GM15510 (cell line): Measurements from ENCODE around the gene TRMU.

Experiments
- POLR2A ChIP-seq: IDR thresholded peaks from 3 replicates; pipeline ENCODE4 v1.6.1; 2011; ENCODE audit warnings: borderline replicate concordance; ENCODE audit not compliant: insufficient read length; ENCODE audit errors: extremely low read depth

Gene TRMU

DNA sequence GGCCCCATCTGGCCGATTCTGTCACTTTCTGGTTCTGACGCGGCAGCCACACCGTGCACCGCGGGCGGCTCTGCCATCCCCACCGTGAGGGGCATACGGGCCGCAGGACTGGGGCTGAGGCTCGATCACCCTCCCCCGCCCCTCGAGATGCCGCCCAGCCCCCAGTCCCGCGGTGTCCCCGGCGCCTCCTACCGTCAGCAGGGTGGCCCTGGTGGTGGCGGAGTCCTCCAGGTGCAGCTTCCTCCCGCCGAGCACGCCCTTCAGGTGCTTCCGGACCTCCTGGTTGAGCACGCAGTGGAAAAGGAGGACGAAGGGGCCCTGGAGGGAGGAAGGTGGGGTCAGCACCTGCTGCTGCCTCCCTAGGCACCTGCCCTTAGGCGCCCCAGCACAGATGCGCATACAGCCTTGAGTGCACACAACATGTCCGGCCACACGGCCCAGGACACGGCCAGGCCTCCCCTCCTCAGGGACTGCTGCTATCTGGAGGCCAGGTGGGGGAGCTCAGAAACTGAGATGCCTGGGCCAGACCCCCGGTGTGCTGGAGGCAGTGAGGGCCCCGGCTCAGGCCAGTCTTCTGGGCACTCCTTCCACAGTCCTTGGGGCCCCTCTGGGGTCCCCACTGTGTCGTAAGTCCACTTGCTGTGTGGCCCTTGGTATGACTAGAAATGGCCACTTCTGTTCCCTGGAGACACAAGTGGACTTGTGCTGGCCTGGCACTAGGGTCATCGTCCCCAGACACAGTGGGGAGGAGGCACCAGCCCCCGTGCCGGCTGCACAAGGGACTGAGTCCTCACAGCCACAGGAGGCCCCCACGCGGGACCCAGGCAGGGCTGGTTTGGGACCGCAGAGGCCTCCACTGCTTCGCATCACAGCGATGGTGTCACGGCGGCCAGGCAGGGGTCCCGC, 31.5 kb downstream of the TRMU start:
- TF ChIP-seq POLR2A: no peak

DNA sequence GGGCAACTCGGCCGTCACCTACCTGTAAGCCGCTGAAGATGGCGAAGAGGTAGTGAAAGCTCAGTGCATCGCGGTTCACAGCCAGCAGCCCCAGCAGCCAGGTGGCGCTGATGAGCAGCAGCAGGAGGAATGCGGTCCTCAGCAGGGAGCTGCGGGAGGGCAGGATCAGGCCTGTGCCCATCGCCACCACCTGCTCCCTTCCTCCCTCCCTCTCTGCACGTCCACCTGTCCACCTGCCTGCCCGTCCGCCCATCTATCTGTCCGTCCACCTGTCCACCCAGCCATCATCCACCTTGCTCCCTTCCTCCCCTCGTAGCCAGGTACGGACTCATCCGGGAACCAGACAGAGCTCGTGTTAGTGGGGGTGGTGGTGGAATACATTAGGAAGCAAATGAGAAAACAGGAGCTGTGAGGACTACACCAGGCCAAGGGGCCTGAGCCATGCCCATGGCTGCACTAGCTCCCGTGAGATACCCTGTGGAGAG, 32.2 kb downstream of the TRMU start:
- no peak for TF ChIP-seq POLR2A

DNA sequence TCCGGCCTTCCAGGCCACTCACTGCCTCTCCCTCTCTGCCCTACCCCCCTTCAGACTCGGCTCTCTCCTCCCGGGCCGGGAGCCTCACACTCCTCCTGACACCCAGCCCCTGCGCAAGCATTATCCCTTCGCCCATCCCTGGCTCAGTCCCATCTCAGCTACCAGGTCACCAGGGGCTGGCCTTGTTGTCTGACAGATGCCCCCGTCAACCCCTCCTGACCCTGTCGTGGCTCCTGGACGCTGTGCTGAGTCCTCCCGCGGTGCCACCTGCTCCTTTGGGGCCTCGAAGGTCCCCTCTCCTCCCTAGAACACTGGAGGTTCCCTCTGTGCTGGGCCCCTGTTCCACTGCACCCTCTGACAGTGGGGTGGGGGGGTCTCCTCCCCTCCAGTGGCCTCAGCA, 32.9 kb downstream of the TRMU start:
- TF ChIP-seq POLR2A: no peak

DNA sequence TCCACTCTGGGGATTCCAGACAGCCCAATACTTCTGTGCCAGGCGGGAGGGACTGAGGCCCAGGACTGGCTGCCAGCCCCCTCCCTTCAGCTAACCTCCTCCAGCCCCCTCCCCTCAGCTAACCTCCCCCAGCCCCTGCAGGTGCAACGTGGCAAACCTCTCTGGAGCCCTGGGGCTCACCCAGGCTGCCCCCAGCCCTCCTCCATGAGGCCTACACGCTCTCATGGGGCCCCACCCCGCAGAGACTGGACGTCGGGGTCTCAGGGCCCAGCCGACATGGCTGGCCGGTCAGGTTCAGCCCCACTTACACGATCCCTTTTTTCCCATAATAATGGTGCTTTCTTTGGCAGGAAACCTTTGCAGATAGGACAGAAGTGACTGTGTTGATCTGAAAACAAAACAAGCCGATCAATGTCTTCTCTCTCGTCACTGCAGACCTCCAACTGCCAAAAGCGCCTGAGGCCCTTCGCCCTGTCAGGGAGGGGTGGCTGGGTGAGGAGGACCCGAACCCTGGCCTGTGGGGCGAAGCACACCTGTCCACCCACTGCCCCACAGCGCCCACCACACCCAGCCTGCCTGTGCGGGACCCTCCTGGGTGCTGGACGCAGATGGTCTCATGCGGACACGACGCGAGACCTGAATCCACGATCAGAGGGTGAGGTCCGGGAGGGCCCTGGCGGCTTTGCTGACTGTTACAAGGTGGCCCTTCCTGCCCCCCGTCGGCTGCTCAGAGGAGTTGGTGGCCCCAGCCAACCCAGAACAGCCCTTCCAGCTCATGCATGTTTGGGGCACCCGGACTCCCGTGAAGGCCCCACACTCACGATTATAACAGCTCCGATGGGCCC, 33.6 kb downstream of the TRMU start:
- TF ChIP-seq POLR2A: no peak

DNA sequence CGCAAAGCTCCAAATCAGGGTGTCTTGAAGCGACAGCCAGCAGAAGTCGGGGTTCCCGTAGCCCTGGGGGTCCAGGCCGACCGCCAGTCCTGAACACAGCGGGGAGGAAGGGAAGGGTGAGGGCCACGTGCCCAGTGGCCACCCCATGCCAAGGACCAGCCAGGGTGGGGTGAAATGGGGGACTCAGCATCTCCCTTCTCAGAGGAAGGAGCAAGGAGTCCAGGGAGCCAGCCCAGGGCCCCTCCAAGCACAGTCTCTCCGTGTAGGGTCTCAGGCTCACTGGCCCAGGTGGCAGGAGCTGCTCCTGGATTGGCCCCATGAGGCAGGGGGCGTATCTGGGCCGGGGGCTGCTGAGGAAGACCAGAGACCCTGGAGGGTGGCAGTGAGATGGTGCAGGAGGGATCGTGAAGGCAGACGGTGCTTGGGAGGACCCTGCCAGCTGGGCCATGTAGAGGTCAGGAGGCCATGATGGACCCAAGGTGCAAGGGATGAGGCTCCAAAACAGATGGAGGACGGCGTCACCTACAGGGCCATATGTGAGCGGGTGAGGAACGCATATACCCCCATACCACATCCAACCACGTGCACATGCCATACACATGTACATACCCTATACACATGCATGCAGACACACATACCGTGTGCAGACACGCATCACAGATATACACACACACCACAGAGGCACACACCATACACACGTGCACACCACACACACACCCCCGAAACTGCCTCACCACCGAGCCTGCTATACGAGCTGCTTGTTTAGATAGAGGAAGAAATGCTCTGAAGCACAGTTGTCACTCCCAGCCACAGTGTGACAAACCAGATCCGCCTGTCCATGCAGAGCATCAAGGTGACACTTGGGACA, 34.4 kb downstream of the TRMU start:
- no peak for TF ChIP-seq POLR2A

DNA sequence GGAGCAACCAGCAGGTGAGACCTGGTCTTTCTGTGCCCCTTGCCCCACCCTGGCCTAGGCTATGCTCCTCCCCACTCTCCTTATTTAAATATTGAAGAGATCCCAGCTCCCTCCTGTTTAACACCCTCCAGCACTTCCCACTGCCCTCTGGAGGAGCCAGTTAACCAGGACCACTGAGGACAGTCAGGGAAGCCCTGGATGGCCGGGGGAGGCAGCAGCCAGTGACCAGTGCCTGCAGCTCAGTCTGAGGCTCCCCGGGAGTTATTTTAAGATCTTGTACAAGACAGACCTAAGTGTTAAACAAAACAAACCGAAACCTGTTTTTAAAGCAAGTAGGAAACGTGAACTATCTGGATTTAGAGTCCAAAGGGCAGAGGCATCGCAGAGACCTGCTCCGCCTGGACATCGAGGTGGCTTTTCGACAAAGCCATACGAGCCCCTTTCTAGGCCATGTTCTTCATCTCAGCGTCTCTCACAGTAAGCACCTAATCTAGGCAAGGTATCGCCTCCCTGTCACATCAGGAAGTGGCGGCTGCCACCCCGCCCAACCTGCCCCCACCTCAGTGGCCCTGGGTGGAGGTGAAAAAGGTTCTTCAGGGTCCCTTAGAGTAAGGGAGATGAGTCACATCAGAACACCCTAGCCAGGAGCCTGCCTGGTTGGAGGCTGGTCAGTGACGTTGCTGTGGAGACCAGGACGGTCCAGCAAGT, 35.2 kb downstream of the TRMU start:
- TF ChIP-seq POLR2A: no peak

DNA sequence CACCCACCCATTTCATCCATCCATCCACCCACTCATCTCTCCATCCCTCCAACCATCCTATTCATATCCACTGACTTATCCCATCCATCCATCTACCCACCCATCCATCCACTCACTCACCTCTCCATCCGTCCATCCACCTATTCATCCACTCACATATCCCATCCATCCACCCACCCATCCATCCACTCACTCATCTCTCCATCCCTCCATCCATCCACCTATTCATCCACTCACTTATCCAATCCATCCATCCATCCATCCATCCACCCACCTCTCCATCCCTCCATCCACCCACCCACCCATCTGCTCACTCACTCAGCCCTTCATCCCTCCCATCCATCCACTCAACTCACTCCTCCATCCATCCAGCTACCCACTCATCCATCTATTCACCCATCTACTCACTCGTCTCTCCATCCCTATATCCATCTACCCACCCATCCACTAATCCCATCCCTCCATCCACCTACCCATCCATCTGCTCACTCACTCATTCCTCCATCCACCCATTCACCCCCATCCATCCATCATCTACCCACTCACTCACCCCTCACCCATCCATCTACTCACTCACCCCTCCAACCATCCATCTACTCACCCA, 36.2 kb downstream of the TRMU start:
- TF ChIP-seq POLR2A: no peak

DNA sequence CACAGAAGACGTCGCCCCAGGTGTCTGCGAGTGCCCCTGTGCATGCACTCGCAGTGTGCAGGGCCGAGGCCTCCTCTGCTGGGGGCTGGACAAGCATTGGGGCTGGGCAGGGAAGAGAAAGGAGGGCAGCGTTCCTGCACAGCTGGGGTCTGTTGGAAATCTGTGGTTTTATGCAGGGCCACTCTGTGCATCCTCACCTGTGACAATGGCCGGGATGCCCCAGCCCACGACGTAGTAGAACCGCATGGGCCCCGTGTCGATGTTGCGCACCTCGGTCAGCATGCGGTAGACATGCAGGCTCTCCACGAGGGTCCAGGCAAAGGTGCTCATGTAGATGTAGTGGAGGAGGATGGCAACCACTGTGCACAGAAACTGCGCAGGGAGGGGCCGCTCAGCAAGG, 37.2 kb downstream of the TRMU start:
- TF ChIP-seq POLR2A: no peak

DNA sequence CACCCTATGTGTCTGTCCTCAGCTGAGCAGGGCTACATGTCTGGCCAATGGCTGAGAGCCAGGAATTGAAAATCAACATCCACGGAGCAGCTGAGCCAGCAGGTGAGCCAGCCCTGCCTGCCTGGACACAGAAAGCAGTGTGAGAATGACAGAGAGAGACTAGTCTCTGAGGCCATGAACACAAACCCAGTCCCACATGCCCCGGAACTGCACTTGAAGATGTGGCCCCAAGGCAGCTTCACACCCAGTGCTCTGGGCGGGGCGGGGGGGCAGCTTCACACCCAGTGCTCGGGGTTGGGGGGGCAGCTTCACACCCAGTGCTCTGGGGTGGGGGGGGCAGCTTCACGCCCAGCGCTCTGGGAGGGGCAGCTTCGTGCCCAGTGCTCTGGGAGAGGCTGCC, 37.6 kb downstream of the TRMU start:
- no peak for TF ChIP-seq POLR2A

DNA sequence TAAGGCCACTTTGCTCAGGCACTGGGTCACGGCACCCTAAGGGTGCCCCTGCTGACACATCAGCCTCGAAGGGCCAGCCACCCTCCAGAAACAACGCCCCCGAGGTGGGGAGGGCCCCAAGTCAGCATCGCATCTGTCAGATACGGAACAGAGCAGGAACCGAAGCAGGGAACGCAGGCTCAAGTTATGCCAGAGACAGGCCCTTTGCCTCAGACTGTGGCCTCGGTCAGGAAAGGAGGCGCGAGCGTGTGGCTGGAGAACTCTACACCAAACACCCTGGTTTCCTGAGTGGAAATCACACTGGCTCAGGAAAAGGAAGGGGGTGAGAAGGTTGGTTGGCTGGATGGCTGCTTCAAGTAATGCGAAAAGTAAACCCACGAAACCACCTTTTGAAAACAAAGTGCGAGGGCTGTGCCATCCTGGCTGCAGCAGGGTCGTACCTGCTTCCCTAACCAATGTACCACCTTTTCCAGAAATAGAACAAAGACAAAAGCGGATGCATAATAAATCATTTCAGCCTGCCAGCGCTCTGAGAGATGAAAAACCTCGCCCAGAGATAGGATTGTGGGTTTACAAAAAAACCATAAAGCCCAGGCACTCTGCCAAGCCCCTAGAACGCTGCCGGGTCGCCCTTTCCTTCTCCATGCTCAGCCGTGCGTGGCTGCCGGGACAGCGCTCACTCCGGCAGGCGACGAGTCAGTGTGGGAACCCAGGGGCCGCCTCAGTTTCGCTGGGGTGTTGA, 38.6 kb downstream of the TRMU start:
- no peak for TF ChIP-seq POLR2A

DNA sequence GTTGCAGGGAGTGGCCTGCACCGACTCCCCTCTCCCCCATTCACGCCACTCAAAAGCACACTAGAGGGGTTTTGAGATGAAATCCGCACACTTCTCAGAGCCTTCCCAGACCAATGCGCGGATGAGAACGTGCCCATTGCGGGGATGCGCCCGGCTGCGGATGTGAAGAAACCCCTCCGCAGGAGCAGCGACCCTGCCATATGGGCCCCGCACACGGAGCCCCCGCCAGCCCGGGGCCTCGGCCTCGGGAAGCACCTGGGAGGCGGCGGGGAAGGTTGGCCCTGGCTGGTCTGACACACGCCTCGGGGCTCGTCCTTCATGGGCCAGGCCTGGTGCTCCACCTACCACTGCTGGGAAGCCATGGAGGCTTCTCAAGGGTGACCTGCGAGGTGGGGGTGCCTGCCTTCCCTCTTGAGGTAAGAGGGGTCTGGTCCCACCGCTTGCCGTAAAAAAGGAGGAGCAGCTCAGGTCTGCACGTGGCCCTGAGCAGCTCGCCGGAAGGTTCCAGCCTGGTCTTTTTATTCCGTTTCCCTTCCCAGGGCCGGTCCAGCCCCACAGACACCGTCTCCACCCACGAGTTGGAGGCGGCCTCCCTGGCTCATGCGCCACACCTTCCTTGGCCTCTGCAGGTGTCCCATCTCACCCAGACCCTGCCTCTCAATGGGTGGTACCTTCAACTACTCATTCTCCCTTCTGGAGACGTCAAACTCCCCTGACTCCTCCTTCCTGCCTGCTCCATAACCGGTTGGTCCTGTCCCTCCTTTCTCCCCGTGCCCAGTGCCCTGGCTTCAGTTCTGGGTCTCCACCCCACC, 39.4 kb downstream of the TRMU start:
- no peak for TF ChIP-seq POLR2A

DNA sequence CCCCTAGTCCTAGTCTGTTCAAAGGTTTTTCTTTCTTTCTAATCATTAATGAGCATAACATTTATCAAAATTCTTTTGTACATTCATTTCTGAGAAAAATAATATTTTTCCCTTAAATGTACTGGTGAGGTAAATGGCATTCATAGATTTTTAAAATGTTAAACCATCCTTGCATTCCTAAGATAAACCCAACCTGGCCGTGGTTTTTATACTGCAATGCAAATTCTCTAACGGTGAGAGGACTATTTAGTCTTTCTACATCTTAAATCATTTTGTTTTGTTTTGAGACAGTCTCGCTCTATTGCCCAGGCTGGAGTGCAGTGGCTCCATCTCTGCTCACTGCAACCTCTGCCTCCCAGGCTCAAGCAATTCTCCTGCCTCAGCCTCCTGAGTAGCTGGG, 40.6 kb downstream of the TRMU start:
- TF ChIP-seq POLR2A: no peak
